HG02943 (cell line): ENCODE measurements around the gene CRX.
"Not testable (repeated sequence)": the region's sequence is repeated elsewhere in the genome, so short reads cannot be mapped to it uniquely, and the experiment has no call there.

ENCODE experiments used
- ATAC-seq: cut with Tn5 transposase; IDR thresholded peaks from one replicate; pipeline ENCODE4 v1.9.1; 2021; ENCODE audit warnings: mild to moderate bottlenecking, low read depth, moderate library complexity; ENCODE audit not compliant: unreplicated experiment

The CRX gene

DNA sequence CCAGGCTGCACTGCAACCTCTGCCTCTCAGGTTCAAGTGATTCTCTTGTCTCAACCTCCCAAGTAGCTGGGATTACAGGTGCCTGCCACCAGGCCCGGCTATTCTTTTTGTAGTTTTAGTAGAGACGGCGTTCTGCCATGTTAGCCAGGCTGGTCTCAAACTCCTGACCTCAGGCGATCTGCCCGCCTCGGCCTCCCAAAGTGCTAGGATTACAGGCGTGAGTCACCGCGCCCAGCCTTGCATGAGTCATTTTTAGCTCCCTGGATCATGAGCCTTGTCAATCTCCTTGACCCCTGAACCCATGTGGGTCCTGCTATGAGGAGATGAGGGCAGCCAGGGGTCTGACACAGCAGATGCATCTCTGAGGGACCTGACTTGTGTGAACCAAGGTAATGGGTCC lies 36.5 kb downstream of the CRX start:
- not testable (repeated sequence) for ATAC-seq

DNA sequence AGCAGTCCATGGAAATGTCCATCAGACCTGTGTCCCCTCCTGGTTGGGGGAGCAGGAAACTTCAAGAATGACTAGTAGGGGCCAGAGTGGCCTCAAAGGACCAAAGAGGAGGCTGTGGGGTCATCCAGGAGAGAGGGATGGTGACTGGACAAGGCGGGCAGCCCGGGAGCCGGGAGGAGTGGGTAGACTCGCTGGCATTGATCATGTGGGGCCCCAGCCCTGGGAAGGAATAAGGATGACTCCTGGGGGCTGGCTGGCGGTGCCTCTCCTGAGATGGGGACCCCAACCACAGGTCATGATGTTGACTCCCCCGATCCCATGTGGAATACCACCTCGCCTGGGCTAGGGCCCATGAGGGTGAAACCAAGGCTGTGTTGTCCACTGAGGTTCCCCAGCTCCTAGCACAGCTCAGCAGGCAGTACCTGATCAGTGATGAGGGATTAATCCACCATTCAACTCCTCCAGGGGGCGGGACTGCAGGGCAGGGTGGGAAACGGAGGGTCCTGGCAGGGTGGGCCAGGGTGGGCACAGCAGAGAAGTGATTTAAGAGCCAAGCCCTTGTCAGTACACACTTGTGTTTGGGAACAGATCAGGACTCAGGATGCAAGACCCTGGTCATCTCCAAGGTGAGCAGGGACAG lies 37.0 kb downstream of the CRX start, which contains the start of gene TPRX2:
Gene TPRX2, plus strand, starts transcription at position 590 of the 640 bp plus-strand sequence. Its CDS starts 12 bp downstream, at position 602.
- not testable (repeated sequence) for ATAC-seq

DNA sequence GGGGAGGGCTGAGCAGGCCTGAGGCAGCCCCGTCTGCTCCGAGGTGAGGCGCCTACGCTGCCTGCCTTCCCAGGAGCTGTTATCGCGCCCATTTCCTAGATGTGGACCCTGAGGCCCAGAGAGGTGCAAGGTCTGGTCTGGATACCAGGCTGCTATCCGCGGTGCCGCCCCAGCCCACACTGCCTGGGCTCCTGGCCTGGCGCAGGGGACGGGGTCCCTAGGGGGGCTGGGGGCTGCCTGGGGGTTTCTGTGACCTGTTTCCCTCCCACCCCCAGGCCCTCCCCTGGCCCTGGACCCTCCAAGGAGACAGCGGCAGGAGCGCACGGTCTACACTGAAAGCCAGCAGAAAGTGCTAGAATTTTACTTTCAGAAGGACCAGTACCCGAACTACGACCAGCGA lies 38.1 kb downstream of the CRX start:
- not testable (repeated sequence) for ATAC-seq

DNA sequence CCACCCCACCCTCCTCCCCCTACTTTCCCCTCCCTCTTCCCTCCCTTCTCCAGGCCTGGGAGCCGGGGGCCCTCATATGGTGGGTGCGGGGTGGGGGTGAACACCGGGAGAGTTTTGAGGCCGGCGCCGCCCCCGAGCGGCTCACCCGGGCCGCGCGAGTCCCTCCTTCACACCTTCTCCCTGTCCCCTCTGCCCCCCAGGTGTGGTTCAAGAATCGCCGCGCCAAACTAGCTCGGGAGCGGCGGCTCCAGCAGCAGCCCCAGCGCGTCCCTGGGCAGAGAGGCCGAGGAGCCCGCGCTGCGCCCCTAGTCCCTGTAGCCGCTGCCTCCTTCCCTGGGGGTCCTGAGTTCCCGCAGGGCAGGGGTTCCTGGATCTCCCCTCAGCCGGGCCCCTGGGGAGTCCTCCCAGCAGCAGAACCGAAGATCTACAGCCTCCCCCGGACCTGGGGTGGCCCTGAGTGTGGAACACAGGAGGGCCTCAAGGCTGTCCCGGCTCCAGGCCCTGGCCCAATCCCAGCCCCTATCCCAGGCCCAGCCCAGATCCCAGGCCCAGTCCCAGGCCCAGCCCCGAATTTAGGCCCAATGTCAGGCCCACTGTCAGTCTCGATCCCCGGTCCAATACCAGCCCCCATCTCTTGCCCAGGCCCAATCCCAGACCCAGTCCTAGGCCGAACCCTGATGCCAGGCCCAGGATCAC lies 39.0 kb downstream of the CRX start:
- ATAC-seq = no peak

DNA sequence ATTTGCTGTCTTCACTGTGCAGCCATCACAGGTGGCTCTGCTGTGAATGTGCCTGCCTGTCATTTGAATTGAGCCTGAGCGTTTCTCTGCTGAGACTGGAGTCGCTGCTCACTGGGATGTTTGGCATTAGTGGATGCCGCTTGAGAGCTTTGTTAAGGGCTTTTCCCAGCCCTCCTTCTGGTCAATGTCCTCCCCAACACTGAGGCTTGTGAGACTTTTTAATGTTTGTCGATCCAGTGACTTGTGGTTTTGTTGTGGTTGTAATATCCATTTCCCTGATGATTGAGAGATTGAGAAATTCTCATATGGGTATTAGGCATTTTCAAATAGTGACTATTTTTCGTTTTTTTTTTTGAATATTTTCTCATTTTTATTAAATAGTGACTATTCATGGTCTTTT lies 39.9 kb downstream of the CRX start:
- no peak for ATAC-seq

DNA sequence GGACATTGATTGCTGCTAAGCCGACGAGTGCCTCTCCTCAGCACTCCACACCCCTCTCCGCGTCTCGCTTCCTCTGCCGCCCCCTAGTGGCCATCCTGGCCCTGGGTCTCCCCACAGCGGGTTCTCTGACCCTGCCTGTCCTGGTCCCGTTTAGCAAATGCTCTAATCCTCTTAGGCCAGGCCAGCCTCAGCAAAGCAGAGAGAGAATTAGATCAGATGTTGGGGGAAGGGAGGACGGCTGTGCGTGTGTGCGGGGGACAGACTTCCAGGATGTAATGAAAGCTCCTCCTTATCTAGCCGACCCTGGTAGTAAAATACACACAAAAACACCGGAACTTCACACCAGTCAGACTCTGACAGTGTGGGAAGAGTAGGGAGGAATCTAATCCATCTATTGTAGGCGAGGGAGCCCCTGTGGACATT lies 41.8 kb downstream of the CRX start:
- no peak for ATAC-seq

DNA sequence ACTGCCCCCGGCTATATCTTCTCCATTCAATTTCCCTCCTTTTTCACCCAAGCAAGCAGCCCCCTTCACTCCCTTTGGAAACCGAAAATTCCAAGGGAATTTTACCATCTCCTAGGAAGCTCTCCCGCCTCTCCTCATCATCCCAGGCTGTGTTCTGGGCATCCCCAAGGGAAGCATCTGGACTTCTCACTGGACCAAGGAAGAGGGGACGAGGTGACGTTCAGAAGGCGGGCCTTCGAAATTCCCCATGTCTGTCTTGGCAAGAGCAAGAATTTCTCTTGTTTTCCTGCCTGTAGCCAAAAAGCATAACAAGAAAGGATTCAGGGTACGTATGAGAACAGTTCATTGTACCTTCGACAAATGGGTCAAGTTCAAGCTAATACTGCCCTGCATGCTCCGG lies 43.4 kb downstream of the CRX start:
- no peak for ATAC-seq

DNA sequence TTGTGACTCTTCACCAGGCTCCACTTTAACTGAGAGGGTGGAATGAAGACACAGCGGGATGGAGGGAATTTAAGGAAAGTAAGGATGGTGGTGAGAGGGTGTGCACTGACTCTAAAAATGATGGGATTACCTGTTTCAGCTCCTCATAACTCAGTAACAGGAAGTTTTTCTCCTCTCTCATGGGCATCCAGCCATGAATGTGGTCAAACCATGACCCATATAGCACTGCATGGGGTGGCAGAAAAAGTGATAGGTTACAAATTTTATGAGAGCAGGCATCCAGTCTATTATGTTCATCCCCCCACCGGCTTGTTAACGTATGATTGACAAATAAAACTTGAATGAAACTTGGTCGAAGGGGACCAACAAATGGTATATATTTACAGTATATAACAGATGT lies 57.2 kb downstream of the CRX start:
- no peak for ATAC-seq

DNA sequence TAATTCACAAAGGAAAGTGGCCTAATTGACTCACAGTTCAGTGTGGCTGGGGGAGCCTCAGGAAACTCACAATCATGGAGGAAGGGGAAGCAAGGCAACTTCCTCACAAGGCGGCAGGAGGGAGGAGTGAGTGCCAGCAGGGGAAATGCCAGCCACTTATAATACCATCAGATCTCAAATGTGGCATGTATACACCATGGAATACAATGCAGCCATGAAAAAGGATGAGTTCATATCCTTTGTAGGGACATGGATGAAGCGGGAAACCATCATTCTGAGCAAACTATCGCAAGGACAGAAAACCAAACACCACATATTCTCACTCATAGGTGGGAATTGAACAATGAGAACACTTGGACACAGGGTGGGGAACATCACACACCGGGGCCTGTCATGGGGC lies 57.6 kb downstream of the CRX start:
- not testable (repeated sequence) for ATAC-seq

DNA sequence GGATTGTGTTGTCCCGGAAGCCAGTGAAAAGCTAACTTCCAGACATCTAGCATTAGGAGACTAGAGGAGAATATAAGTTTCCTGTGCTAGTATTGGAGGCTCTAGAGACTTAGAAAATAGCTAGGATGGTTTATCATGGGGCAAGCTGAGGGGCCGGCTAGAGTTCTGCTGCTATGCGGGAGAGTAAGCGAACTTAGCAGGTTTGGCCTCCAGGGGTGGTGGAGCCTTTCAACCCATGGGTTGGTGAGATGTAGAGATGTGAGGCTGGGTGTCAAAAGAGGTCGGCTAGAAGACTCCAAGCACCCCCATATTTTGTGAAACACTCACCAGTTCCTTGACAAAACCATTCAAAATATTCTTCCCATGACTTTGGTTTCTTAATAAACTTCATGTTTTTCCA lies 60.0 kb downstream of the CRX start:
- no peak for ATAC-seq

DNA sequence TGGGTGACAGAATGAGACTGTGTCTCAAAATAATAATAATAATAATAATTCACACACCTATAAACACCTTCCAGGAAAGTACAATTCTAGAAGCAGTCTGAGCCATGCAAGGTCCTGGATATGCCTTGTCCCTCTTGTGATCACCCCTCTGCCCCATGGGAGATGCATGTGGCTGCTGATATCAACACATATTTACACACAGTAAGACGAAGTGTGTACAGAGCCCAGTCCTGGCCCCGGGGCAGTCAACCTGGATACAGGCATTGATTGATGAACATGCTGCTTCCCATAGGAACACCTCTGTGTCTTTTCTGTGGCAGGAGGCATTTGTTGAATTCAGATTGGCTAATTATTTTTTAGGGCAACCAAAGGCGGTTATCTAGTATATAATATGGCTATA lies 61.2 kb downstream of the CRX start:
- no peak for ATAC-seq

DNA sequence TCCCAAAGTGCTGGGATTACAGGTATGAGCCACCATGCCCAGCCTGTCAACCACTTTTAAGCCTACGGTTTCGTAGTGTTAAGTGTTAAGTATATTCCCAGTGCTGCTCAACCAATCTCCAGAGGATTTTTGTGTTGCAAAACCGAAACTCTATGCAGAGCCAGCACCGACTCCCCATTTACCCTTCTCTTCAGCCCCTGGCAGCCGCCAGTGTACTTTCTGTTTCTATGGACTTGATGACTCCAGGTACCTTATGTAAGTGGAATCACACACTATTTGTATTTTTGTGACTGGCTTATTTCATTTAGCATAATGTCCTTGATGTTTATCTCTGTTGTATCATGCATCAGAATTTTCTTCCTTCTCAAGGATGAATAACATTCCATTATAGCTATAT lies 63.3 kb downstream of the CRX start:
- no peak for ATAC-seq

DNA sequence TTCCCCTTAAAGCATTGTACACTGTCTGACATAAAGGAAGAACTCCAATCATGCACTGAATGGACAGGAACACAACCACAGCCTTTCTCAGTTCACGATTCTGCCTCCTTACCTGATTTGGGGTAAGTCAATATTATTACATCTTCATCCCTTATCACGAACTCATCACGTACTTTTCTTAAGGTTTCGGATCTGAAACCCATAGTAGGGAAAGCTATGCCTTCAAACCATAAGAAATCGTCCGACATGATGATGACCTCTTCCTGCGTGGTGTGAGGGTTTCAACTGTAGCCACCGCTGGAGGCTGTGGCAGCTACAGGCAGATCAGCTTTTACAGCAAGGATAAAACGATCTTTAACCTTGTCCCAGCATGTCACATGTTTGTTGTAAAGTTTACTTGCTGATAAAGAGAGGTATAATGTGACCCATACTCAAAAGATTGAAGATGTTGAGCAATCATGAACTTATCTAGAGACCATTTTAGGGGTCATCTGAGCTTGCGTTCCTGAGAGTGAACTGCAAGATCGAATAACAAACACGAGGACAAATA lies 64.3 kb downstream of the CRX start, which contains the start of gene SULT2A1:
Gene SULT2A1, minus strand, starts transcription at position 306 of the 550 bp plus-strand sequence. Its CDS starts 58 bp downstream, at position 248.
- ATAC-seq = no peak

DNA sequence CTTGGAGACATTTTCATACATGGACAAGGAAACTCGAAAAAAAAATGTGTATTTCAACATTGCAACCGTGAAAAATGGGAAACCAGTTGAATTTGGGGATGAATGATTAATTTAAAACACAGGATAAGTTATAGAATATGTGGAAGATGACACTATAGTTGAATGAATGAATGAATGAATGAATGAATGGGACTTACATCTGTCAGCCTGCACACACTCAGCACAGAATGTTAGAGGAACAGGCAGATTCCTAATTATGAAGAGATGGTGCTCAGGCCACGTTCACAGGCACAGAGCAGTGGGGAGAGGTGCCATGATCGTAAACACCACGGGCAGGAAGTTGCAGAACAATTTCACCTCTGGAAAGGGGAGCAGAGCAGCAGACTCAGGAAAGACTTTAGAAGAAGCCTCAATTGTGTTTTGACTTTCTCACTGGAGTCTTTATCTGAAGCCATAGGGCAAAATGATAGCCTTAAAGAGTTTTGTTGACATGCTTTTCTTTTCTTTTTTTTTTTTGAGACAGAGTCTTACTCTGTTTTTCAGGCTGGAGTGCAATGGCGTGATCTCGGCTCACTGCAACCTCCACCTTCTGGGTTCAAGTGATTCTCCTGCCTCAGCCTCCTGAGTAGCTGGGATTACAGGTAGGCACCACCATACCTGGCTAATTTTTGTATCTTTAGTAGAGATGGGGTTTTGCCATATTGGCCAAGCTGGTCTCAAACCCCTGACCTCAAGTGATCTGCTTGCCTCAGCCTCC lies 69.3 kb downstream of the CRX start:
- ATAC-seq = no peak

DNA sequence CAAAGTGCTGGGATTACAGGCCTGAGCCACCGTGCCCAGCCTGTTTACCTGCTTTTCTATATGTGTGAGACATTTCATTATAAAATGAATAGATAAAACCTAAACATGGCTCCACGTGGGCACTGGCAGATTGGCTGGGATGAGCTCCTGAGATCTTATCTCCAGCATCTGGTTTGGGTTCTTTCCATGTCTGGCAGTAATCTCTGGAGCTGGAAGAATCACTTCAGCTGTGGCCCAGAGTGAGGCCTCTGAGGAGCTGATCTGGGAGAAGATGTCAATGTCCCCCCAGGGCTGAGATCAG lies 69.8 kb downstream of the CRX start:
- no peak for ATAC-seq

DNA sequence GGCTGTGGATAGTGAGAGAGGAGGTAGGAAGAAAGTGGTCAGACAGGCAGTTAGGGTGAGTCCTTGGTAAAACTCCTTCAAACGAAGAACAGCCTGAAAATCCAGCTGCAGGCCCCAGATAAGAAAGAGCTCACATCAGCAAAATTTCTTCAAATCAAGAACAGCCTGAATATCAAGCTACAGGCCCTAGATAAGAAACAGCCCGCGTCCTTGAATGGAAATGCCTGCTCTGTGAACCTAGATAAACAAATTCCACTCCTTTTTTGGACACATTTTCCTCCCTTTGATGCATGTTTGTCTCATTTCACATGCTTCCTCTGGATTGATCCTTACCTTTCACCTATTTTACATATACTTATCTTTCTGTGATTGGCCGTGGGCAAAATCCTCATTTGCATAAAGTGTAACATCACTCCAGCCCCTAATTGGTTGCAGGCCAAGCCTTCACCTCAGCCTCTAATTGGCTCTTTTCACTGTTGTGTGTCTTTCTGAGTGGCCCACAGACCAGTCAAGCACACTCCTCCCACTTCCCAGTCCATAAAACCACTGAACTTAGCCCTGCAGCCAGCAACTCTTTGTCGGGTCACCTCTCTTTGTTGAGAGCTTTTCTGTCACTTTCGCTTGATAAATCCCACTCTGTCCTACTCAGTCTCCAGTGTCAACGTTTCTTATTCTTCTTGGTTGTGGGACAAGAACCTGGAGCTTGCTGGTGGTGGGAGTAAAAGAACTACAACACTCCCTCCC lies 70.4 kb downstream of the CRX start:
- no peak for ATAC-seq
